ENCODE measurements around the gene SLC44A1. TPM values are rescaled to one million over a fixed set of nuclear protein-coding genes. Genes with fewer than 3 reads are reported as not detected.

Gene SLC44A1
- total and polyA plus RNA-seq, 2 donors, result 11.6 to 13.8 TPM

Other genes starting within 250 kb of the SLC44A1 start
- gene FSD1L, start 203.4 kb downstream of the SLC44A1 start, total RNA-seq, result 2.5 TPM
- 1.6 TPM for gene FSD1L, start 203.4 kb downstream of the SLC44A1 start, polyA plus RNA-seq

Measured in thymus (tissue), 2 donors.